Effector CD8-positive, alpha-beta T cell (primary cell): ENCODE results near the gene CSNK1G1.
"Not testable (repeated sequence)": the region's sequence is repeated elsewhere in the genome, so short reads cannot be mapped to it uniquely, and the experiment has no call there.

Experiments used
- DNase-seq: peaks from one replicate; lab custom pipeline; 2025; lab: John Stamatoyannopoulos, UW

CSNK1G1 gene

GRCh38 chr15:64349375-64349774, 6.6 kb downstream of the CSNK1G1 start:
- no peak for DNase-seq

- DNase-seq, result no peak
Observed at GRCh38 chr15:64348455-64348854, 7.5 kb downstream of the CSNK1G1 start.

- DNase-seq, result not testable (repeated sequence)
Observed at GRCh38 chr15:64346242-64346641, 9.7 kb downstream of the CSNK1G1 start.

GRCh38 chr15:64344651-64345294, 11.2 kb downstream of the CSNK1G1 start:
- no peak for DNase-seq

GRCh38 chr15:64343841-64344240, 12.1 kb downstream of the CSNK1G1 start:
- no peak for DNase-seq

- no peak for DNase-seq
Observed at GRCh38 chr15:64343222-64343621, 12.8 kb downstream of the CSNK1G1 start.

- DNase-seq, result no peak
Observed at GRCh38 chr15:64341961-64342360, 14.0 kb downstream of the CSNK1G1 start.

GRCh38 chr15:64340355-64340754, 15.6 kb downstream of the CSNK1G1 start:
- no peak for DNase-seq

GRCh38 chr15:64337761-64338160, 18.2 kb downstream of the CSNK1G1 start:
- DNase-seq, result no peak

GRCh38 chr15:64333986-64334929, 21.7 kb downstream of the CSNK1G1 start:
- DNase-seq, result no peak

GRCh38 chr15:64333516-64333915, 22.5 kb downstream of the CSNK1G1 start:
- no peak for DNase-seq

- DNase-seq, result not testable (repeated sequence)
Observed at GRCh38 chr15:64331668-64332067, 24.3 kb downstream of the CSNK1G1 start.

- not testable (repeated sequence) for DNase-seq
Observed at GRCh38 chr15:64326975-64327374, 29.0 kb downstream of the CSNK1G1 start.

GRCh38 chr15:64326458-64326857, 29.5 kb downstream of the CSNK1G1 start:
- DNase-seq, result not testable (repeated sequence)

- no peak for DNase-seq
Observed at GRCh38 chr15:64324165-64324877, 31.7 kb downstream of the CSNK1G1 start.

GRCh38 chr15:64315216-64315615, 40.8 kb downstream of the CSNK1G1 start:
- no peak for DNase-seq

GRCh38 chr15:64314456-64314855, 41.5 kb downstream of the CSNK1G1 start:
- DNase-seq, result no peak

GRCh38 chr15:64311566-64311965, 44.4 kb downstream of the CSNK1G1 start:
- no peak for DNase-seq

GRCh38 chr15:64310036-64310435, 45.9 kb downstream of the CSNK1G1 start:
- no peak for DNase-seq

GRCh38 chr15:64305261-64305660, 50.7 kb downstream of the CSNK1G1 start:
- DNase-seq, result no peak

- no peak for DNase-seq
Observed at GRCh38 chr15:64289550-64289949, 66.4 kb downstream of the CSNK1G1 start.

GRCh38 chr15:64288999-64289398, 67.0 kb downstream of the CSNK1G1 start:
- DNase-seq, result no peak
